Chondrocyte (in vitro differentiated cells): Measurements from ENCODE around the gene GABBR2. TPM values are rescaled to one million over a fixed set of nuclear protein-coding genes. Genes with fewer than 3 reads are reported as not detected.
"Not testable (repeated sequence)": the region's sequence is repeated elsewhere in the genome, so short reads cannot be mapped to it uniquely, and the experiment has no call there.

Source experiments
- DNase-seq: peaks from one replicate; pipeline ENCODE4 v3.0.0; 2021; ENCODE audit warnings: mixed read lengths, low spot score
- H3K27ac Mint-ChIP-seq: one replicate; pipeline ENCODE4 v1.8.0; 2021; ENCODE audit warnings: mild to moderate bottlenecking, moderate library complexity, mixed read lengths; ENCODE audit not compliant: unreplicated experiment
- H3K27me3 Mint-ChIP-seq: 2 replicates; pipeline ENCODE4 v1.8.0; 2021; ENCODE audit warnings: low read depth, mixed read lengths
- H3K36me3 Mint-ChIP-seq: 2 replicates; pipeline ENCODE4 v1.8.0; 2021; ENCODE audit warnings: low read depth, mixed read lengths
- H3K4me1 Mint-ChIP-seq: 2 replicates; pipeline ENCODE4 v1.8.0; 2021; ENCODE audit warnings: low read depth, mild to moderate bottlenecking, mixed read lengths
- H3K4me3 Mint-ChIP-seq: one replicate; pipeline ENCODE4 v1.8.0; 2021; ENCODE audit warnings: mild to moderate bottlenecking, moderate library complexity, mixed read lengths; ENCODE audit not compliant: unreplicated experiment
- H3K9me3 Mint-ChIP-seq: 2 replicates; pipeline ENCODE4 v1.8.0; 2021; ENCODE audit warnings: low read depth, mixed read lengths
- total RNA-seq: library from RNA; stranded (reverse); gene quantifications from 3 replicates; pipeline ENCODE4 v1.2.1, GENCODE V29; 2021
- TF ChIP-seq, protein P1 (sequence below): fragments of 200-600 bp; sonication (generic); IDR thresholded peaks from 2 replicates; pipeline ENCODE4 v1.5.0; 2021; ENCODE audit warnings: antibody characterized with exemption, mild to moderate bottlenecking, moderate library complexity

Gene GABBR2
- total RNA-seq, 1 donor from 2014 or later: 0.12 TPM

DNA sequence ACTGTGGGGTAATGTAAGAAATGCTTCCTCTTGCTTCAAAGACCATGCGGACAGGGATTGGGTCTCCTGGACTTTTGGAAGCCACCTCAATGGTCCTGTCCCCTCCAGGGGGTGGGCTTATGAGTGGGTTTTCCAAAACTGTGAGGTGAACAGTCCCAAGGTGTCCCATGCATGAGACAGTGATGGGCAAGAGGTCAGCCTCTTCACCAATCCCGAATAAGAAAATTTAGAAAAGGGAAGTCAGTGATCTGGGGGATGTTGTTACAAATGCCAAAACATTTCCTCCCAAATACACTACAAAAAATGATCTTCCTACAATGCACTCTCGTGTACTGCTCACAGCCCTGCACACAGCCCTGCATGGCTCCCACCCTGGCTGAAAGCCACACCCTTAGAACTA lies 237.6 kb downstream of the GABBR2 start:
- H3K27me3 Mint-ChIP-seq: peaks cover 17% of the 10 kb centered on the region
- H3K4me3 Mint-ChIP-seq: no peak overlapping the region
- H3K4me1 Mint-ChIP-seq: no peaks in the 10 kb centered on the region
- H3K36me3 Mint-ChIP-seq: no peaks in the 10 kb centered on the region
- no peak overlapping the region for H3K27ac Mint-ChIP-seq
- TF ChIP-seq, protein P1, sequence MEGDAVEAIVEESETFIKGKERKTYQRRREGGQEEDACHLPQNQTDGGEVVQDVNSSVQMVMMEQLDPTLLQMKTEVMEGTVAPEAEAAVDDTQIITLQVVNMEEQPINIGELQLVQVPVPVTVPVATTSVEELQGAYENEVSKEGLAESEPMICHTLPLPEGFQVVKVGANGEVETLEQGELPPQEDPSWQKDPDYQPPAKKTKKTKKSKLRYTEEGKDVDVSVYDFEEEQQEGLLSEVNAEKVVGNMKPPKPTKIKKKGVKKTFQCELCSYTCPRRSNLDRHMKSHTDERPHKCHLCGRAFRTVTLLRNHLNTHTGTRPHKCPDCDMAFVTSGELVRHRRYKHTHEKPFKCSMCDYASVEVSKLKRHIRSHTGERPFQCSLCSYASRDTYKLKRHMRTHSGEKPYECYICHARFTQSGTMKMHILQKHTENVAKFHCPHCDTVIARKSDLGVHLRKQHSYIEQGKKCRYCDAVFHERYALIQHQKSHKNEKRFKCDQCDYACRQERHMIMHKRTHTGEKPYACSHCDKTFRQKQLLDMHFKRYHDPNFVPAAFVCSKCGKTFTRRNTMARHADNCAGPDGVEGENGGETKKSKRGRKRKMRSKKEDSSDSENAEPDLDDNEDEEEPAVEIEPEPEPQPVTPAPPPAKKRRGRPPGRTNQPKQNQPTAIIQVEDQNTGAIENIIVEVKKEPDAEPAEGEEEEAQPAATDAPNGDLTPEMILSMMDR: no peak
- H3K9me3 Mint-ChIP-seq: peaks cover 3% of the 10 kb centered on the region
- no peak for DNase-seq

DNA sequence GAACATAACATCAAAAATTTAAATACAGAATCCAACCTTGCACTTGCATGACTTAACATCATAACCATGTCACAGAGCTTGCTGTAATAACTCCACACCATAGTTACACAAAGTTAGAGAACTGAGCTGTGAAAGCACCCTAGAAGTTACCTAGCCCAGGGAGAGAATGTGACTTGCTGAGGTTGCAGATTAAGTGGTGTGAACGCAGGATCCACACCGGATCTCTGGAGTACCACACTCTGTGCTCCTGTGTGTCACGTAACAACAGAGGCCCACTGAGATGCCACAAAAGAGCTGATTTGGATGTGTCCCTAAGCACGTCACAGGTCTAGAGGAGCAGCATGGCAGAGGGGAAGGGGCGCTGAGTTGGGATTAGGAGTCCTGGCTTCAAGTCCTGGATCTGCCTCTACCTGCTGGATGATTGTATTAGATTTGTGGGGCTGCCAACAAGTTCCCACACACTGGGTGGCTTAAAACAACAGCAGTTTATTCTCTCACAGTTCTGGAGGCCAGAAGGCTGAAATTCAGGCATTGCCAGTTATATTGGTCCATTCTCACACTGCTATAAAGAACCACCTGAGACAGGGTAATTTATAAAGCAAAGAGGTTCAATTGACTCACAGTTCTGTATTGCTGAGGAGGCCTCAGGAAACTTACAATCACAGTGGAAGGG lies 240.0 kb downstream of the GABBR2 start:
- no peak overlapping the region for H3K27ac Mint-ChIP-seq
- H3K4me1 Mint-ChIP-seq: no peaks in the 10 kb centered on the region
- no peak overlapping the region for H3K4me3 Mint-ChIP-seq
- peaks cover 3% of the 10 kb centered on the region for H3K9me3 Mint-ChIP-seq
- peaks cover 17% of the 10 kb centered on the region for H3K27me3 Mint-ChIP-seq
- TF ChIP-seq, protein P1: no peak
- H3K36me3 Mint-ChIP-seq: no peaks in the 10 kb centered on the region
- no peak for DNase-seq

DNA sequence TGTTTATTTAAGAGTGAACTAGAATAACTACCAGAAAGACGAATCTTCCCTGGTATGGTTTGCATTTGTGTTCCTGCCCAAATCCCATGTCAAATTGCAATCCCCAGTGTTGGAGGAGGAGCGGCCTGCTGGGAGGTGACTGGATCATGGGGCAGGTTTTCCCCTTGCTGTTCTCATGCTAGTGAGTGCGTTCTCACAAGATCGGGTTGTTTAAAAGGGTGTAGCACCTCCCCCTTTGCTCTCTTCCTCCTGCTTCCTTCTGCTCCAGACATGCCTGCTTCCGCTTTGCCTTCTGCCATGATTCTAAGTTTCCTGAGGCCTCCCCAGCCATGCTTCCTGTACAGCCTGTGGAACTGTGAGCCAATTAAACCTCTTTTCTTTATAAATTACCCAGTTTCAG lies 242.9 kb downstream of the GABBR2 start:
- Mint-ChIP-seq H3K4me3 (no peak overlapping the region), H3K36me3 (peaks cover 5% of the 10 kb centered on the region), H3K4me1 (no peaks in the 10 kb centered on the region), H3K27ac (no peak overlapping the region), H3K27me3 (peaks cover 15% of the 10 kb centered on the region), H3K9me3 (peaks cover 24% of the 10 kb centered on the region)
- TF ChIP-seq, protein P1: no peak
- DNase-seq: no peak

DNA sequence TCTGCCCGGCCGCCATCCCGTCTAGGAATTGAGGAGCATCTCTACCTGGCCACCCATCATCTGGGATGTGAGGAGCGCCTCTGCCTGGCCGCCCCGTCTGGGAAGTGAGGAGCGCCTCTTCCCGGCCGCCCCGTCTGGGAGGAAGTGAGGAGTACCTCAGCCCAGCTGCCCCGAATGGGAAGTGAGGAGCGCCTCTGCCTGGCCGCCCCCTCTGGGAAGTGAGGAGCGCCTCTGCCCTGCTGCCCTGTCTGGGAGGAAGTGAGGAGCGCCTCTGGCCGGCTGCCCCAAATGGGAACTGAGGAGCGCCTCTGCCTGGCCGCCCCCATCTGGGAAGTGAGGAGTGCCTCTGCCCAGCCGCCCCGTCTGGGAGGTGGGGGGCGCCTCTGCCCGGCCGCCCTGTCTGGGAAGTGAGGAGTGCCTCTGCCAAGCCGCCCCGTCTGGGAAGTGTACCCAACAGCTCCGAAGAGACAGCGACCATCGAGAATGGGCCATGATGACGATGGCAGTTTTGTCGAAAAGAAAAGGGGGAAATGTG lies 244.5 kb downstream of the GABBR2 start:
- not testable (repeated sequence) for H3K4me3 Mint-ChIP-seq, H3K27me3 Mint-ChIP-seq, H3K4me1 Mint-ChIP-seq, H3K36me3 Mint-ChIP-seq, DNase-seq, H3K27ac Mint-ChIP-seq
- H3K9me3 Mint-ChIP-seq: peaks cover 32% of the 10 kb centered on the region

DNA sequence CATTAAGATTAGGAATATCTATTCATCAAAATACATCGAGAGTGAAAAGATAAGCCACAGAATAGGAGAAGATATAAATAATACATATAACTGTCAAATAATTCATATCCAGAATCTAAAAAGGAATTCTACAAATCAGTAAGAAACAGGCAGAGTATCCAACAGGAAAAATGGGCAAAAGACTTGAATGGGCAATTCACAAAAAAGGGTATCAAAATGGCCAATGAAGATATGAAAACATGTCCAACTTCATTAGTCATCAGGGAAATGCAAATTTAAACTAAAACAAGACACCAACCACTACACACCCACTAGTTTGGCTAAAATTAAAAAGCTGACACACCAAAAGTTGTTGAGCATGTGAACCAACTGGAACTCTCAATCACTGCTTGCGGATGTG lies 246.4 kb downstream of the GABBR2 start:
- Mint-ChIP-seq H3K4me1 (no peaks in the 10 kb centered on the region), H3K36me3 (peaks cover 5% of the 10 kb centered on the region), H3K27ac (no peak overlapping the region), H3K4me3 (no peak overlapping the region), H3K27me3 (peaks cover 8% of the 10 kb centered on the region), H3K9me3 (peaks cover 32% of the 10 kb centered on the region)
- TF ChIP-seq, protein P1: no peak
- no peak for DNase-seq

DNA sequence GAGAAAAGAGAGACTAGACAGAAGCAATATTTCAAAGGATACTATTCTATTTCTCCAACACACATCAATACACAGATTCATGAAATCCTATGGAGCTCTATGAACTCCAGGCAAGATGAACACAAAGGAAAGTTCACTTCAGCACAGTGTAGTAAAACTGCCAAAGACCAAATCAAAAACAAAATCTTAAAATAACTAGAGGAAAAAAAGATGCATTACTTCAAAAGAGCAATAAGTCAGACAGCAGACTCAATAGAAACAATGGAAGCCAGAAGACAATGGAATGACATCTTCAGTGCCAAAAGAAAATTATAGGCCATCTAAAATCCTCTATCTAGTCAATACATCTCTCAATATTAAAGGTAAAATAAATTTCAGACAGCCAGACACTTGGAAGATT lies 248.0 kb downstream of the GABBR2 start:
- no peak overlapping the region for H3K4me3 Mint-ChIP-seq
- TF ChIP-seq, protein P1: no peak
- peaks cover 16% of the 10 kb centered on the region for H3K27me3 Mint-ChIP-seq
- no peak for DNase-seq
- no peak overlapping the region for H3K27ac Mint-ChIP-seq
- peaks cover 5% of the 10 kb centered on the region for H3K36me3 Mint-ChIP-seq
- H3K4me1 Mint-ChIP-seq: peaks cover 7% of the 10 kb centered on the region
- peaks cover 30% of the 10 kb centered on the region for H3K9me3 Mint-ChIP-seq
